ENCODE results near the gene ERC2.
A peak's percentile ranks its signal among the peaks of the same experiment; 100 is the strongest.

ERC2 gene

DNA sequence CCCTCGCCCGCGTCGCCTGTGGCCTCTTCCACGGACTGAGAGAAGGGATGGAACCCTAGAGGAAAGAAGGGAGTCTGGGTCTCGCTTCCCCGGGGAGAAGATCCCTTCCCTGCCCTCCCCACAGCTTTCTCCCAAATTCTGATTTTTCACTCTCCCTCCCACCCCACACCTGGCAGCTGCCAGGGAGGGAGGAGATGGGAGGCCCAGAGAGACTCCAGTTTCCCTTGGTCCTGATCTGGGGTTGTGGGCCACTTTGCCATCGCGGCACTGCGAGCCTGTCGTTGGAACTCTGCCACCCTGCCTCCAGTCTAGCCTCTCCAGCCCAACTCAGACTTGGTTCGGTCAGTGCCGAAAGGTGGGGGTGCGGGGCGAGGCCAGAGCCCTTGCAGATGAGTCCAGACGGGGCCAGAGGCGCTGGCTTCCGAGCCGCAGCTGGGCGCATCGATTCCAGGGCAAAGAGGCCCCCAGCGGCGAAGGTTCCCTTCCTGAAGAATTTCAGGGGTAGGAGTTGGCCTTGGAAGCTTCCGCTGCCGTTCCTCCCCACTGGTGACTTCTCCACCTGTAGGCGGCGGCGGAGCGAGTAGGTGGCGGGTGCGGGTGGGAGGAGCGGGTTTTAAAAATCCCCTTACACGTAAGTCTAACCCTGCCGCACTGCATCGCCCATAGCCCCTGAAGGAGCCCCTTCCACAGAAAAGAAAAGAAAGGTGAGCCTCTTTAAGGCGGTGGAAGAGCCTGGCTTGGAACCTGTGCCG is 986.3 kb downstream of the ERC2 start:
- TF ChIP-seq, protein P1, sequence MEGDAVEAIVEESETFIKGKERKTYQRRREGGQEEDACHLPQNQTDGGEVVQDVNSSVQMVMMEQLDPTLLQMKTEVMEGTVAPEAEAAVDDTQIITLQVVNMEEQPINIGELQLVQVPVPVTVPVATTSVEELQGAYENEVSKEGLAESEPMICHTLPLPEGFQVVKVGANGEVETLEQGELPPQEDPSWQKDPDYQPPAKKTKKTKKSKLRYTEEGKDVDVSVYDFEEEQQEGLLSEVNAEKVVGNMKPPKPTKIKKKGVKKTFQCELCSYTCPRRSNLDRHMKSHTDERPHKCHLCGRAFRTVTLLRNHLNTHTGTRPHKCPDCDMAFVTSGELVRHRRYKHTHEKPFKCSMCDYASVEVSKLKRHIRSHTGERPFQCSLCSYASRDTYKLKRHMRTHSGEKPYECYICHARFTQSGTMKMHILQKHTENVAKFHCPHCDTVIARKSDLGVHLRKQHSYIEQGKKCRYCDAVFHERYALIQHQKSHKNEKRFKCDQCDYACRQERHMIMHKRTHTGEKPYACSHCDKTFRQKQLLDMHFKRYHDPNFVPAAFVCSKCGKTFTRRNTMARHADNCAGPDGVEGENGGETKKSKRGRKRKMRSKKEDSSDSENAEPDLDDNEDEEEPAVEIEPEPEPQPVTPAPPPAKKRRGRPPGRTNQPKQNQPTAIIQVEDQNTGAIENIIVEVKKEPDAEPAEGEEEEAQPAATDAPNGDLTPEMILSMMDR (IDR thresholded peaks at IDR 0.05; ENCODE audit: control insufficient read depth, insufficient read depth, low read depth, low read length, missing control alignments), result peak; percentile 39
- peak overlapping the region; percentile 68 for H3K4me3 ChIP-seq (ENCODE audit: control insufficient read depth, low read depth, low read length)
- DNase-seq (ENCODE audit: low read depth), result no peak

DNA sequence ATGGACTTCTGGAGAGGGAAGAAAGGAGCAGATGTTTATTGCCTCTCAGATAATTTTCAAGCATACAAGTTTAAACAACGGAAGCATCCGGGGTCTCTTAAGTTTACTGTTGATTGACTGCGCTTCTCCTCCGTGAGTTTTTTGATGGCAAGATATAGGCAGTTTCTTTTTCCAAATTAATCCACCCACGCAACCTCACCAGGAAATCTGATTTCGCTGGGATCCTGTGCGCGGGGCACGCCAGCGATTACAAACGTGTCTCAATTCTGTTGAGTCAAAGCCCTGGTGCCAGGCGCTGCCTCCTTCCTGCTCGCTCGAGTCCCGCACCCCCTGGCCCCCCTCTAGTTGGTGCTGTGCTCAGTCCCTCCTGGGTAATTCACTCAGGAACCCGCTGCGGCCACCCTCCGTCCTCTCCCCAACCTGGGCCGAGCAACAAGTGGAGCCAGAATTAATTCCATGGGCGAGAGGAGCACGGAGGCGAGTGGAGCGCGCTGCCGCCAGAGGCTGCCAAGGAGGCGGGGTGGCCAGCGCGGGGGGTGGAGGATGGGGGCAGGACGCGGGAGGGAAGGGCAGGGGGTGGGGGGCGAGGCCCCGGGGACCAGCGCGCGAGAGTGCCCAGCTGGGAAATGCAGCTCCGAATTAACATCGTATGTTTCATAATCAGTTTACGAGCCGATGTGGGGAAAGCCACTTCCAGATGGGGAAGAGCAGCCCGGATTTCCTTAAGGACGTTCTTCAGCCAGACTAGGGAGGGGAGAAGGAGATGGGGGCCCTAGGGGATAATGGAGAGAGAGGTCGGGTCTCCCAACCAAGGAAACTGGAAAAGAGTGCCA is 987.1 kb downstream of the ERC2 start:
- TF ChIP-seq, protein P1 (IDR thresholded peaks at IDR 0.05; ENCODE audit: control insufficient read depth, insufficient read depth, low read depth, low read length, missing control alignments), result peak; percentile 25
- peak; percentile 83 for DNase-seq (ENCODE audit: low read depth)
- peak overlapping the region; percentile 68 for H3K4me3 ChIP-seq (ENCODE audit: control insufficient read depth, low read depth, low read length)

GRCh38 chr3:55477306-55478303 is 990.7 kb downstream of the ERC2 start:
- H3K4me3 ChIP-seq (ENCODE audit: control insufficient read depth, low read depth, low read length), result peak overlapping the region; percentile 68
- no peak for DNase-seq (ENCODE audit: low read depth)
- TF ChIP-seq, protein P1 (IDR thresholded peaks at IDR 0.05; ENCODE audit: control insufficient read depth, insufficient read depth, low read depth, low read length, missing control alignments), result no peak

DNA sequence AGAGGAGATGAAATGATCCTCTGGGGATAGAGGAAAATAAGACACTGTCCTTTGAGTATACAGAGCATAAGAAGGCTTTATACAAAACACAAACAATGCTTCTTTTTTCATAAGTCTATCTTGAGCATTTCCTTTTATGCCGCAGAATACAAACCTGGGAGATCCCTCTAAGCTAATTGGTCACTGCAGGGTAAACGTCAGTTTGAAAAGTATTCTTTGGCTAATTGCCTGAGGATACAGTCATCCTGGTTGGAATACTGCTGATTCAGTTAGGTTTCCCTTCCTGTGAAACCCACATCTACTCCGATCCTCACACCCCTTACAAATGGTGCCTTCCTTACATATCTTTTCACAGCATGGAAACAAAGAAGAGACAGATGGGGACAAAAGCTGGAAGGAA is 991.8 kb downstream of the ERC2 start:
- H3K4me3 ChIP-seq (ENCODE audit: control insufficient read depth, low read depth, low read length), result peak overlapping the region; percentile 68; the same call in 1 of the 2 replicates
- peak; percentile 73 for DNase-seq (ENCODE audit: low read depth)
- TF ChIP-seq, protein P1 (IDR thresholded peaks at IDR 0.05; ENCODE audit: control insufficient read depth, insufficient read depth, low read depth, low read length, missing control alignments), result no peak

DNA sequence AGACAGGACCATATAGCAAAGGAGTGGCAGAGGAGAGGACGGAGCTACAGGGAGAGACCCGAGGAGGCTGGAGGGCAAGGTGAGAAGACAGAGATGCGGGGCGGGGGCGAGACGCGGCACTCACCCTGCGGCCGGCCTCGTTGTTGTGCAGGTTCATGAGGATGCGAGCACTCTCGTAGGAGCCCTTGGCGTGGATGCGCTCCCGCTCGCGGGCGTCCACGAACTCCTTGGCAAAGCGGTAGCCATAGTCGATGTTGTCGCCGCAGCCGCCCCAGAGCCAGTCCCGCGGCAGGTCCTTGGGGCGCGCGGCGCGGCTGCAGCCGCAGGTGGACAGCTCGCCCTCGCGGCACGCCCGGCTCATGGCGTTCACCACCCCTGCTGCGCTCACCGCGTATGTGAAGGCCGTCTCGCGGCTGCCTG is 994.0 kb downstream of the ERC2 start:
- DNase-seq (ENCODE audit: low read depth), result no peak
- no peak overlapping the region for H3K4me3 ChIP-seq (ENCODE audit: control insufficient read depth, low read depth, low read length)
- TF ChIP-seq, protein P1 (IDR thresholded peaks at IDR 0.05; ENCODE audit: control insufficient read depth, insufficient read depth, low read depth, low read length, missing control alignments), result no peak

- no peak overlapping the region for H3K4me3 ChIP-seq (ENCODE audit: control insufficient read depth, low read depth, low read length)
- DNase-seq (ENCODE audit: low read depth), result no peak
- TF ChIP-seq, protein P1 (IDR thresholded peaks at IDR 0.05; ENCODE audit: control insufficient read depth, insufficient read depth, low read depth, low read length, missing control alignments), result no peak
Measured at GRCh38 chr3:55473788-55474187, 994.5 kb downstream of the ERC2 start.

Data from AG09309 (cell line).